LNCaP clone FGC (cell line): ENCODE results near the gene REPS2.
"Not testable (repeated sequence)": the region's sequence is repeated elsewhere in the genome, so short reads cannot be mapped to it uniquely, and the experiment has no call there.

Source experiments
- DNase-seq: peaks from one replicate; pipeline ENCODE4 v3.0.0-alpha.2; 2011; ENCODE audit warnings: low read depth
- H3K4me3 ChIP-seq: 2 replicates; pipeline ENCODE4 v1.5.1; 2011; ENCODE audit warnings: mild to moderate bottlenecking, low read depth, low read length, control low read depth
- TF ChIP-seq, protein P1 (sequence below): IDR thresholded peaks from 2 replicates; pipeline ENCODE4 v1.5.1; 2012; ENCODE audit warnings: mild to moderate bottlenecking; ENCODE audit not compliant: control insufficient read depth, insufficient read depth; ENCODE audit errors: extremely low read depth

REPS2 gene

DNA sequence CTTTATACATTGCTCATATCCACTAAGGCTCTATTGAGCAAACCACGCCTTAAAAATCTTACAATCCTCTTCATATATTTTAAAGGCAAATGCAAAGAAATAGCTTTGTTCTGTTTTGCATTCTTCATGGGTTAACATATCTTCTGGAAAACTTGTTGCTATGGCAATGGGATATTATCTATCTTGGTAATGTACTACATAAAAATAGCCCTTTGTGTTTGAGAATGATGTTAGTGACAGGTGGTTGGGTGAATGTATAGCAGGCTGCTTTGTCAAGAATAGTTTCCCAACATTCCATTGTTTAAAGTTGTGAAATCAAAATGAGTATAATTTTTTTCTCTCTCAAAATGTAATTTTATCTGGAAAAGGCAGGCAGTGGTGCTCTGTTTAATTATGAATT is 16.8 kb downstream of the REPS2 start:
- TF ChIP-seq, protein P1, sequence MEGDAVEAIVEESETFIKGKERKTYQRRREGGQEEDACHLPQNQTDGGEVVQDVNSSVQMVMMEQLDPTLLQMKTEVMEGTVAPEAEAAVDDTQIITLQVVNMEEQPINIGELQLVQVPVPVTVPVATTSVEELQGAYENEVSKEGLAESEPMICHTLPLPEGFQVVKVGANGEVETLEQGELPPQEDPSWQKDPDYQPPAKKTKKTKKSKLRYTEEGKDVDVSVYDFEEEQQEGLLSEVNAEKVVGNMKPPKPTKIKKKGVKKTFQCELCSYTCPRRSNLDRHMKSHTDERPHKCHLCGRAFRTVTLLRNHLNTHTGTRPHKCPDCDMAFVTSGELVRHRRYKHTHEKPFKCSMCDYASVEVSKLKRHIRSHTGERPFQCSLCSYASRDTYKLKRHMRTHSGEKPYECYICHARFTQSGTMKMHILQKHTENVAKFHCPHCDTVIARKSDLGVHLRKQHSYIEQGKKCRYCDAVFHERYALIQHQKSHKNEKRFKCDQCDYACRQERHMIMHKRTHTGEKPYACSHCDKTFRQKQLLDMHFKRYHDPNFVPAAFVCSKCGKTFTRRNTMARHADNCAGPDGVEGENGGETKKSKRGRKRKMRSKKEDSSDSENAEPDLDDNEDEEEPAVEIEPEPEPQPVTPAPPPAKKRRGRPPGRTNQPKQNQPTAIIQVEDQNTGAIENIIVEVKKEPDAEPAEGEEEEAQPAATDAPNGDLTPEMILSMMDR = no peak
- H3K4me3 ChIP-seq = no peak overlapping the region
- DNase-seq = no peak

DNA sequence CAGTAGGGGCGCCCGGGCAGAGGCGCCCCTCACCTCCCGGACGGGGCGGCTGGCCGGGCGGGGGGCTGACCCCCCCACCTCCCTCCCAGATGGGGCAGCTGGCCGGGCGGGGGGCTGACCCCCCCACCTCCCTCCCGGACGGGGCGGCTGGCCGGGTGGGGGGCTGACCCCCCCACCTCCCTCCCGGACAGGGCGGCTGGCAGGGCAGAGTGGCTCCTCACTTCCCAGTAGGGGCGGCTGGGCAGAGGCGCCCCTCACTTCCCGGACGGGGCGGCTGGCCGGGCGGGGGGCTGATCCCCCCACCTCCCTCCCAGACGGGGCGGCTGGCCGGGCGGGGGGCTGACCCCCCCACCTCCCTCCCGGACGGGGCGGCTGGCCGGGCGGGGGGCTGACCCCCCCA is 18.5 kb downstream of the REPS2 start:
- not testable (repeated sequence) for DNase-seq, H3K4me3 ChIP-seq

- DNase-seq = no peak
- TF ChIP-seq, protein P1 = no peak
These were observed 20.4 kb downstream of the REPS2 start for GRCh38 chrX:16966752-16967448.

DNA sequence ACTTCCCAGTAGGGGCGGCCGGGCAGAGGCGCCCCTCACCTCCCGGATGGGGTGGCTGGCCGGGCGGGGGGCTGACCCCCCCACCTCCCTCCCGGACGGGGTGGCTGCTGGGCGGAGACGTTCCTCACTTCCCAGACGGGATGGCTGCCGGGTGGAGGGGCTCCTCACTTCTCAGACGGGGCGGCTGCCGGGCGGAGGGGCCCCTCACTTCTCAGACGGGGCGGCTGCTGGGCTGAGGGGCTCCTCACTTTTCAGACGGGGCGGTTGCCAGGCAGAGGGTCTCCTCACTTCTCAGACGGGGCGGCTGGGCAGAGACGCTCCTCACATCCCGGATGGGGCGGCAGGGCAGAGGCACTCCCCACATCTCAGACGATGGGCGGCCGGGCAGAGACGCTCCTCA is 22.3 kb downstream of the REPS2 start:
- not testable (repeated sequence) for H3K4me3 ChIP-seq, DNase-seq

More at GRCh38 chrX:16966752-16967448, 20.4 kb downstream of the REPS2 start:
- no peak overlapping the region for H3K4me3 ChIP-seq

DNA sequence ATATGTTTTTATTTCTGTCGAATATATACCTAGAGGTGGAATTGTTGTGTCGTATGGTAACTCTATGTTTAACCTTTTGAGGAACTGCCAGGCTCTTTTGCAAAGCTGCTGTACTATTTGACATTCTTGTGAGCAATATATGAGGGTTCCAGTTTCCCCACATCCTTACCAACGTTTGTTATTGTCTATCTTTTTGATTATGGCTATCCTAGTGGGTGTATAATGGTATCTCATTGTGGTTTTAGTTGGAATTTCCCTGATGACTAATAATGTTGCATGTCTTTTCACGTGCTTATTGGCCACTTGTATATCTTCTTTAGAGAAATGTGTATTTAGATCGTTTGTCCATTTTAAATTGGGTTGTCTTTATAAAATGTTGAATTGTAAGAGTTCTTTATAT is 24.5 kb downstream of the REPS2 start:
- no peak for DNase-seq
- TF ChIP-seq, protein P1 = no peak
- H3K4me3 ChIP-seq = no peak overlapping the region

DNA sequence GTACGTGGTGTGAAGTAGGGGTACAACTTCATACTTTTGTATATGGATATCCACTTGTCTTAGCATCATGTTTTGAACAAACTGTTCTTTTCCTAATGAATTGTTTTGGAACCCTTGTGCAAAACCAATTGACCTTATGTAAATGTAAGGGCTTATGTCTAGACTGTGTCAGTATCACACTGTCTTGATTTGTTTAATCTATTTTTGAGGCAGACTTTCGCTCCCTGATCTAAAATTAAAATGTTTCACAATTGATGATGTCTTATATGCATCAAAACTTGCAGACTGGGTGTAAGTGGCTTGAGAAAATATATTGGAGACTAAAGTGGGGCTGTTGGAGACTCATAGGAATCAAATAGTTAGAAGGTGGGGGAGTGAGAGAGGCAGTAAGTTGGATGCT is 25.2 kb downstream of the REPS2 start:
- DNase-seq = no peak

DNA sequence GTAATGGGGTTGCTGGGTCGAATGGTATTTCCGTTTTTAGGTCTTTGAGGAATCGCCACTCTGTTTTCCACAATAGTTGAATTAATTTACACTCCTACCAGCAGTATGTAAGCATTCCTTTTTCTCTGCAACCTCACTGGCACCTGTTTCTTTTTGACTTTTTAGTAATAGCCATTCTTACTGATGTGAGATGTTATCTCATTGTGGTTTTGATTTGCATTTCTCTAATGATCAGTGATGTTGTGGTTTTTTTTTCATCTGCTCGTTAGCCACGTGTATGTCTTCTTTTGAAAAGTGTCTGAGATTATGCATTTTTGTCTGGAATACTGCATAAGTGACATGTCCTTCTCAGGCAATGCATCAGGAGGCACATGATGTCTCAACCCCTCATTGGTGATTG is 28.8 kb downstream of the REPS2 start:
- DNase-seq = no peak
- TF ChIP-seq, protein P1 = no peak
- H3K4me3 ChIP-seq = no peak overlapping the region

More for the DNA sequence above, 25.2 kb downstream of the REPS2 start:
- TF ChIP-seq, protein P1 = no peak
- no peak overlapping the region for H3K4me3 ChIP-seq

DNA sequence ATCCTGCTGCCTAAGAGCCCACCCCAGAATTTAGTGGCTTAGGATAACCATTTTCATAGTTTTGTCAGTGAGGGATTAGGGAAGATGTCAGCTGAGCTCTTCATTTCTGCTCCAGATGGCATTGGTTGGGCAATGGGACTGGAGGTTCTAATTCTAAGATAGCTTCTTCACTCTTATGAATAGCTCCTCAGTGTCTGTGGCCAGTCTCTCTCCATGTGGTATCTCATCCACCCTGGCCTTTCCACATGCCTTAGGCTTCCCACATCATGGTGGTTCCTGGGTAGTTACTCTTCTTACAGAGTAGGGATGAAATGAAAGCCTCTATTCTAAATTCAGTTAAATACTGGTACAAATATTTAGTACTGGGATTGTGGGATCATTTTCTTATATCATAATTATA is 31.3 kb downstream of the REPS2 start:
- TF ChIP-seq, protein P1 = no peak

More for the DNA sequence above, 31.3 kb downstream of the REPS2 start:
- no peak for DNase-seq
- H3K4me3 ChIP-seq = no peak overlapping the region
